Measurements from ENCODE around the gene RAB37. TPM values are rescaled to one million over a fixed set of nuclear protein-coding genes. Genes with fewer than 3 reads are reported as not detected.

RAB37 gene, protein sequence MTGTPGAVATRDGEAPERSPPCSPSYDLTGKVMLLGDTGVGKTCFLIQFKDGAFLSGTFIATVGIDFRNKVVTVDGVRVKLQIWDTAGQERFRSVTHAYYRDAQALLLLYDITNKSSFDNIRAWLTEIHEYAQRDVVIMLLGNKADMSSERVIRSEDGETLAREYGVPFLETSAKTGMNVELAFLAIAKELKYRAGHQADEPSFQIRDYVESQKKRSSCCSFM
- 100 to 1,000 TPM; 150 to 184 (median 169) TPM for total RNA-seq
- total RNA-seq (2013): 96.7 TPM

DNA sequence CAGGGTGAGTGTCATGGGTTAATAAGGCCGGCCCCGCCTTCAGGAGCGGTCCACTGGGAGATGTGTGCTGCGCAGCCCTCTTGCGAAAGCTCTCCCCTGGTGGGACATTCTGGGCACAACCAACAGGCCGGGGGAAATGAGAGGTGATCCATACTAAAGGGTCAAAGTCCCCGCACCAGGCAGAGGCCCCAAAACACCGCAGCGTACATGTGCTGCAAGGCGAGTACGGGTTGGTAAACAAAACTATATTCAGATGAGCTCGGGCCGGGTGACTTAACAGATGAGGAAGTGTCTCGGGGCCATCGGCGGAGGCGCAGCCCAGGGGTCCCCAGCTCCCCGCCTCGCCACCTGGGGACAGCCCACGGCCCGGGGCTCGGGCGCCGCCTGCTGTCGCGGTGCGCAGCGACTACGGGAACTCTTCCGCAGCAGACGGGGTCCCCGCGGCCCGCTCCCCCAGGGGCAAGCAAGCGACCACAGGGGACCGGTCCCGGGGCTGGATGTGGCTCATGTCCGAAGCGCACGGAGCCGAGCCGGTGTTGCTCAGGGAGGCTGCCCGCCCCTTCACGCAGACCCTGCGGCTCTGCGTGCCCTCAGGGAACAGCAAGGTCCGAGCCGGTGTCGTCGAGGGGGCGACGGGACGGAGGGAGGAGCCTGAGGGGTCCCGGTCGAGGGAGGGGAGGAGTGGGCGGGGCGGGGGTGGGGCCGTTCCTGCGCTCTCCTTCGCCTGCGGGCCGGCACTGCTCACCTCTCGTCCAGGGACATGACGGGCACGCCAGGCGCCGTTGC is at the start of gene RAB37:
RAB37 (plus strand) TSS at position 744 of the 786 bp plus-strand sequence; CDS start at position 761, 17 bp downstream.
- Histone ChIP-seq H3K27ac (ENCODE audit: low read length) (peak within 1 kb of the TSS; percentile 66), H3K9me3 (ENCODE audit: control insufficient read depth, insufficient read depth, low read length) (peaks cover 7% of the 10 kb centered on the region), H3K36me3 (ENCODE audit: control insufficient read depth, insufficient read depth, low read length) (peaks cover 5% of the 10 kb centered on the region), H3K4me3 (ENCODE audit: low read length) (peak within 1 kb of the TSS; percentile 90), H3K4me1 (ENCODE audit: control insufficient read depth, insufficient read depth, low read length) (peaks cover 92% of the 10 kb centered on the region), H3K27me3 (ENCODE audit: control insufficient read depth, insufficient read depth, low read length) (no peaks in the 10 kb centered on the region)
- peak within 1 kb of the TSS; percentile 92 for H3K4me3 Mint-ChIP-seq
- peaks cover 0 to 4% of the 10 kb centered on the region in 2 donors for H3K27me3 Mint-ChIP-seq (ENCODE audit: low read depth in 2 of 2)
- DNase-seq: peak; percentile 57 to 78
- no peaks in the 10 kb centered on the region for H3K9me3 Mint-ChIP-seq
- intact Hi-C loops (cut with micrococcal nuclease): loop anchor here (1.0 to 5.0 kb wide), 2 partner anchors 79 to 264 kb away; no protein-coding TSS in a partner anchor
- peak; percentile 29 to 69 (median 34) for ATAC-seq
- peaks cover 34 to 43% of the 10 kb centered on the region in 2 donors for H3K4me1 Mint-ChIP-seq
- TF ChIP-seq, protein P1, sequence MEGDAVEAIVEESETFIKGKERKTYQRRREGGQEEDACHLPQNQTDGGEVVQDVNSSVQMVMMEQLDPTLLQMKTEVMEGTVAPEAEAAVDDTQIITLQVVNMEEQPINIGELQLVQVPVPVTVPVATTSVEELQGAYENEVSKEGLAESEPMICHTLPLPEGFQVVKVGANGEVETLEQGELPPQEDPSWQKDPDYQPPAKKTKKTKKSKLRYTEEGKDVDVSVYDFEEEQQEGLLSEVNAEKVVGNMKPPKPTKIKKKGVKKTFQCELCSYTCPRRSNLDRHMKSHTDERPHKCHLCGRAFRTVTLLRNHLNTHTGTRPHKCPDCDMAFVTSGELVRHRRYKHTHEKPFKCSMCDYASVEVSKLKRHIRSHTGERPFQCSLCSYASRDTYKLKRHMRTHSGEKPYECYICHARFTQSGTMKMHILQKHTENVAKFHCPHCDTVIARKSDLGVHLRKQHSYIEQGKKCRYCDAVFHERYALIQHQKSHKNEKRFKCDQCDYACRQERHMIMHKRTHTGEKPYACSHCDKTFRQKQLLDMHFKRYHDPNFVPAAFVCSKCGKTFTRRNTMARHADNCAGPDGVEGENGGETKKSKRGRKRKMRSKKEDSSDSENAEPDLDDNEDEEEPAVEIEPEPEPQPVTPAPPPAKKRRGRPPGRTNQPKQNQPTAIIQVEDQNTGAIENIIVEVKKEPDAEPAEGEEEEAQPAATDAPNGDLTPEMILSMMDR (IDR thresholded peaks at IDR 0.05): peak; percentile 56
- H3K27ac Mint-ChIP-seq: peak within 1 kb of the TSS; percentile 90 to 93
- H3K36me3 Mint-ChIP-seq: no peaks in the 10 kb centered on the region
- 1% methylated on average over 67 of the region's 67 CpGs for WGBS (ENCODE audit: insufficient coverage)

DNA sequence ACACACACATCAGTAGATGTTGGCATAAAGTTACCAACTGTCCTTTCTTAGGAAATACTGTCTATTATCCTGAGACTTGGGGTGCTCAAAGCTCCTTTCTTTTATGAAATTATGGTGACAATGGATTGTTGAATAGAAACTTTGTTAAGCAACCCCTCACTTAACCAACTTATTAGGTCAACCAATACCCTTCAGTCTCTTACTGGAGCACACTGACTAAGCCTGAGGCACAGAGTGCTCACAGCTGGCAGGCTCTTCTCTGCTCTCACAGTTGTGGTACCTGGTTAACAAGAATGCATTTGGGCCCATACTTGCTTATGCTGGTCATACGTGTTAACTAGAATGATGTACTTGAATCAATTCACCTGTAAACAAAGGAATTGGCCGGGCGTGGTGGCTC is 49.2 kb upstream of the RAB37 start:
- Histone ChIP-seq H3K9me3 (ENCODE audit: control insufficient read depth, insufficient read depth, low read length) (no peaks in the 10 kb centered on the region), H3K36me3 (ENCODE audit: control insufficient read depth, insufficient read depth, low read length) (no peaks in the 10 kb centered on the region), H3K4me3 (ENCODE audit: low read length) (no peak overlapping the region), H3K27ac (ENCODE audit: low read length) (no peak overlapping the region), H3K4me1 (ENCODE audit: control insufficient read depth, insufficient read depth, low read length) (peaks cover 13% of the 10 kb centered on the region), H3K27me3 (ENCODE audit: control insufficient read depth, insufficient read depth, low read length) (no peaks in the 10 kb centered on the region)
- TF ChIP-seq, protein P1 (IDR thresholded peaks at IDR 0.05): no peak
- H3K36me3 Mint-ChIP-seq: no peaks in the 10 kb centered on the region
- WGBS (ENCODE audit: insufficient coverage): 93% methylated on average over 3 of the region's 3 CpGs
- ATAC-seq (no peak), DNase-seq (no peak)
- peaks cover 0 to 5% of the 10 kb centered on the region in 2 donors for H3K4me1 Mint-ChIP-seq
- intact Hi-C loops (cut with micrococcal nuclease): no loop called here
- H3K9me3 Mint-ChIP-seq: no peaks in the 10 kb centered on the region
- no peak overlapping the region for H3K4me3 Mint-ChIP-seq
- no peak overlapping the region for H3K27ac Mint-ChIP-seq
- peaks cover 0 to 3% of the 10 kb centered on the region in 2 donors for H3K27me3 Mint-ChIP-seq (ENCODE audit: low read depth in 2 of 2)

DNA sequence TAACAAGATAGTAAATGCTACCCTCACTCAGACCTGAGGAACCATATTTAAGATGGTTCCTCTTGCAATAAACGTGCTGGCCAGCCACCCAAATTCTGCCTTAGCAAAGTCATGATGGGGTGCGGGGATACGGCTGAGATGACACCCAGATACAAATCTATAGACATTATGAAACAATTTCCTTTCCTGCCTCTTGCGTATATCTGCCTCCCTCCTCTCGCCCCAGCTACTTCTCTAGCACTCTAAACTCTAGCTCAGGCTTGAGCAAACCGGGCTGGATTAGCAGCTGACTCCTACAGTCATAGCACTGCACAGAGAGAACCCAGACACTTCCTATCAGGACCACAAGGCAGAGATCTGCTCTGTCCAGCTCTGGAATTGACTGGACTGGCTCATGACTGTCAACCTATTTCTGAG is 46.6 kb upstream of the RAB37 start:
- Mint-ChIP-seq H3K9me3 (no peaks in the 10 kb centered on the region), H3K4me1 (peaks cover 0 to 5% of the 10 kb centered on the region in 2 donors), H3K36me3 (no peaks in the 10 kb centered on the region), H3K4me3 (no peak overlapping the region), H3K27me3 (ENCODE audit: low read depth in 2 of 2) (no peaks in the 10 kb centered on the region), H3K27ac (no peak overlapping the region)
- peak; percentile 46 to 81 (median 46) for ATAC-seq
- Histone ChIP-seq H3K27me3 (ENCODE audit: control insufficient read depth, insufficient read depth, low read length) (no peaks in the 10 kb centered on the region), H3K36me3 (ENCODE audit: control insufficient read depth, insufficient read depth, low read length) (no peaks in the 10 kb centered on the region), H3K9me3 (ENCODE audit: control insufficient read depth, insufficient read depth, low read length) (no peaks in the 10 kb centered on the region), H3K4me3 (ENCODE audit: low read length) (no peak overlapping the region), H3K4me1 (ENCODE audit: control insufficient read depth, insufficient read depth, low read length) (peaks cover 13% of the 10 kb centered on the region), H3K27ac (ENCODE audit: low read length) (no peak overlapping the region)
- WGBS (ENCODE audit: insufficient coverage): 47% methylated on average over 6 of the region's 6 CpGs
- intact Hi-C loops (cut with micrococcal nuclease): no loop called here
- no peak for DNase-seq
- TF ChIP-seq, protein P1 (IDR thresholded peaks at IDR 0.05): no peak

Data from natural killer cell (primary cell).